Heart right ventricle (tissue), 16 donors: ENCODE data around the gene HORMAD2. TPM values are rescaled to one million over a fixed set of nuclear protein-coding genes. Genes with fewer than 3 reads are reported as not detected.

Experiments
- ATAC-seq, 8 donors: fragments of 200-7000 bp; cut with Tn5 transposase; one replicate each; pipeline ENCODE4 v1.9.1; 2020; ENCODE audit warnings: mild to moderate bottlenecking in 8 of 8, moderate library complexity in 8 of 8, moderate number of reproducible peaks in 1 of 8
- DNase-seq, 2 donors: peaks; one replicate each; pipeline ENCODE4 v3.0.0-alpha.2; 2020
- H3K27ac ChIP-seq, 10 donors: fragments of 200-600 bp; sonication (generic) in 2 of 10; one replicate each; pipeline versions ENCODE4 v1.5.0 to v1.8.0; 2020 to 2022; ENCODE audit warnings: mild to moderate bottlenecking in 3 of 10
- H3K27me3 ChIP-seq, 7 donors: fragments of 200-600 bp; one replicate each; pipeline ENCODE4 v1.8.0; 2021 to 2022; ENCODE audit warnings: mild to moderate bottlenecking in 2 of 7
- H3K36me3 ChIP-seq, 9 donors: fragments of 200-600 bp; sonication (generic) in 1 of 9; one replicate each; pipeline versions ENCODE4 v1.5.0 to v1.8.0; 2020 to 2022; ENCODE audit warnings: mild to moderate bottlenecking in 2 of 9
- H3K4me1 ChIP-seq, 9 donors: fragments of 200-600 bp; sonication (generic) in 1 of 9; one replicate each; pipeline versions ENCODE4 v1.5.0 to v1.8.0; 2020 to 2022; ENCODE audit warnings: mild to moderate bottlenecking in 4 of 9
- H3K4me3 ChIP-seq, 10 donors: fragments of 200-600 bp; sonication (generic) in 2 of 10; one replicate each; pipeline versions ENCODE4 v1.5.0 to v1.8.0; 2020 to 2022; ENCODE audit warnings: mild to moderate bottlenecking in 7 of 10, moderate library complexity in 2 of 10
- H3K9me3 ChIP-seq, 11 donors: fragments of 200-600 bp in 10 of 11; sonication (generic) in 2 of 11; one replicate each; pipeline versions ENCODE4 v1.5.0 to v1.8.0; 2013 to 2022; ENCODE audit warnings: mild to moderate bottlenecking in 2 of 11, control low read depth in 1 of 11, moderate library complexity in 1 of 11
- WGBS, 2 donors: extraction: QIAGEN DNeasy Blood & Tissue Kit; methylation state at CpG; one replicate each; pipeline ENCODE4 v1.1.7; 2013; ENCODE audit warnings: inconsistent platforms in 1 of 2; 5-methylcytosine and 5-hydroxymethylcytosine counted together
- intact Hi-C, 10 donors: fragments of 100-400 bp; cut with DNase I; formaldehyde crosslinking; loops; one replicate each; pipeline versions ENCODE4 v1.11.1 to v1.14.2; 2022
- polyA plus RNA-seq, 2 donors: library from polyadenylated mRNA; stranded (reverse); fragments of 200-250 nt; gene quantifications; one replicate each; pipeline ENCODE4 v1.2.3, GENCODE V29; 2013
- total RNA-seq, 10 donors: library from RNA; stranded (reverse); fragmentation: NEBNext Ultra II Directional in 3 of 10; extraction: Animal tissue kit (Norgen Biotek cat#: 25700) in 3 of 10; gene quantifications; one replicate each; pipeline versions ENCODE4 v1.2.1 to v1.2.4, GENCODE V29; 2021 to 2023
- TF ChIP-seq, protein P1 (sequence below), 9 donors: fragments of 200-600 bp; sonication (generic) in 2 of 9; IDR thresholded peaks; one replicate each; pipeline versions ENCODE4 v1.5.0 to v1.8.0; 2021 to 2022; ENCODE audit warnings: antibody characterized with exemption in 9 of 9, mild to moderate bottlenecking in 5 of 9, moderate library complexity in 1 of 9
- donor health status: Arrhythmogenic right ventricular cardiomyopathy.
- donor health status: ischemic (EF 13 %, LVEDD 7.1; RV severe dilation, severe dysfunction).
- donor health status: healthy with polysubstance abuse.
- donor health status: DM: no; HTN: yes; CAD: no.
- donor health status: DM: no; HTN: no; CAD: no.
- donor health status: ischemic (EF 25% LVEDD 6.9; RV normal size, moderate dysfunction).
- donor health status: ischemic (EF 25% LVEDD 5.7; RV mildly dilated, moderate dysfunction).
- donor health status: healthy.
- donor health status: DM: yes; HTN: yes; CAD: no.
- donor health status: Ischemic cardiomyopathy.
- donor health status: ischemic (EF 35%, LVEDD 5.7; RV mildly dilated, moderate dysfunction).
- donor health status: nonischemic (EF 11% LVEDD 7.7; RV severe dilation, severe dysfunction).
- donor health status: DM: yes; HTN: yes; CAD: no.
- donor health status: PGD.
- donor health status: ischemic (EF 29% LVEDD 5.4; RV normal size, mild dysfunction).
- donor health status: nonischemic (EF 23%, LVEDD 6.1; RV moderate dilation, normal function).

Gene HORMAD2
- total and polyA plus RNA-seq, 12 donors = not detected

DNA sequence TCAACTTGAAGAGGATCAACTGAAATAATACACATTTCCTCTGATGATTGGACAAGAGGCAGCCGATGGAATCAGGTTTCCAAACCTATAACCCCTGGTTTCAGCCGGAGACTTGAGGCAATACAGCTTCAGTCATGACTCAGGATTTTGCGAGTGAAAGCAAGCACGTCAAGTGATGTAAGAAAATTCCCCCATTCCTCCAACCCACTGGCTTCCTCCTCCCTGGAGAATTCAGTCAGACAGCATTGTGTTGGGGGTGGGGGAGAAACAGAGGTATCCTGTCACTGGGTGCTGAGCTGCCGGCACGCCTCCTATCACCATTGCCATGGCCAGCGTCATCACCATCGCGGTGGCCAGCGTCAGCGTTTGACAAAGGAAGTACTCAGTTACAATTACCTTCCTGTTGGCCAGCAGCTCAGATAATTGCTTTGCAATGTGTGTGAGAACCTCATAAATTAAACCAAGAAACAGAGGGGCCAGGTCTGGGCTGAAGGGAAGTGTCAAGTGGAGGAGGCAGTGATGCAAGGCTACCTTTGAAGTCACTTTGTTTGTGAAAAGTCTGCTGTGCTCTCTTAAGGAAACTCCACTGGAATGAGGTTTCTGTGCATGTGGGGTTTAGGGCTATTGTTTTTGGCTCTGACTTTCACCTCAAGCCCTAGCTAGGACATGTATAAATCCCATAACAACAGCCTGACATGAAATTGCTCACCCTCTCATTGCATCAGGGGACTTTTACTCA is 116.0 kb downstream of the HORMAD2 start:
- Histone ChIP-seq H3K36me3 (no peaks in the 10 kb centered on the region), H3K27me3 (peaks cover 0 to 80% (median 63%) of the 10 kb centered on the region in 7 donors), H3K9me3 (no peaks in the 10 kb centered on the region), H3K27ac (peak overlapping the region in 9 of 10 donors; percentile 54 to 91 (median 80)), H3K4me3 (peak overlapping the region in 2 of 10 donors; percentile 11 to 13), H3K4me1 (peaks cover 0 to 68% (median 20%) of the 10 kb centered on the region in 9 donors)
- DNase-seq (peak; percentile 74 to 85), ATAC-seq (peak; percentile 86 to 96 (median 92))
- 9 to 13% methylated on average over 11 of the region's 11 CpGs for WGBS, 2 donors
- intact Hi-C loops = no loop called here
- TF ChIP-seq, protein P1, sequence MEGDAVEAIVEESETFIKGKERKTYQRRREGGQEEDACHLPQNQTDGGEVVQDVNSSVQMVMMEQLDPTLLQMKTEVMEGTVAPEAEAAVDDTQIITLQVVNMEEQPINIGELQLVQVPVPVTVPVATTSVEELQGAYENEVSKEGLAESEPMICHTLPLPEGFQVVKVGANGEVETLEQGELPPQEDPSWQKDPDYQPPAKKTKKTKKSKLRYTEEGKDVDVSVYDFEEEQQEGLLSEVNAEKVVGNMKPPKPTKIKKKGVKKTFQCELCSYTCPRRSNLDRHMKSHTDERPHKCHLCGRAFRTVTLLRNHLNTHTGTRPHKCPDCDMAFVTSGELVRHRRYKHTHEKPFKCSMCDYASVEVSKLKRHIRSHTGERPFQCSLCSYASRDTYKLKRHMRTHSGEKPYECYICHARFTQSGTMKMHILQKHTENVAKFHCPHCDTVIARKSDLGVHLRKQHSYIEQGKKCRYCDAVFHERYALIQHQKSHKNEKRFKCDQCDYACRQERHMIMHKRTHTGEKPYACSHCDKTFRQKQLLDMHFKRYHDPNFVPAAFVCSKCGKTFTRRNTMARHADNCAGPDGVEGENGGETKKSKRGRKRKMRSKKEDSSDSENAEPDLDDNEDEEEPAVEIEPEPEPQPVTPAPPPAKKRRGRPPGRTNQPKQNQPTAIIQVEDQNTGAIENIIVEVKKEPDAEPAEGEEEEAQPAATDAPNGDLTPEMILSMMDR (IDR thresholded peaks at IDR 0.05) = no peak

DNA sequence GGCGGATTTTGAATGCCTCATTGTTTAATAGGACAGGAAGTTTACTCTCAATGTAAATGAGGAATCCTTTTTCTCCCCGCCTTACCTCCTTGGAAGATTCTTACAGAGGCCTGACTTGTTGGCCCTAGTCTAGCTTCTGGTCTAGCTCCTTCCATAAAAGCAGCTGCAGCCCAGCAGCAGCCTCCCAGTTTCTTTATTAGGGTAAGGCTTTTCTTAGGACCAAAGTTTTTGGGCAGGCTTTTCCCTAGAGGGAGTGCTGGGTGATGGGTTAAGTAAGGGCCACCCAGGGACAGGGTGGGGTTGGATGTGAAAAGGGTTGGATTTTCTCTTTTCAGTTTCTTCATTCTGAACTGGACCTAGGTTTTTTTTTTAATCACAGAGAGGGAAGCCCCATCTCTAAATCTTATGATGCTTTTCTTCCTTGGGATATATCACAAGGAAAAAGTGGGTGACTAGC is 116.6 kb downstream of the HORMAD2 start:
- DNase-seq (no peak), ATAC-seq (peak in 7 of 8 donors; percentile 11 to 54 (median 33))
- TF ChIP-seq, protein P1 (IDR thresholded peaks at IDR 0.05) = no peak
- 31 to 38% methylated on average over 2 of the region's 2 CpGs for WGBS, 2 donors
- Histone ChIP-seq H3K4me1 (peaks cover 0 to 66% (median 20%) of the 10 kb centered on the region in 9 donors), H3K9me3 (no peaks in the 10 kb centered on the region), H3K4me3 (no peak overlapping the region), H3K36me3 (no peaks in the 10 kb centered on the region), H3K27me3 (peaks cover 0 to 79% (median 63%) of the 10 kb centered on the region in 7 donors), H3K27ac (peak overlapping the region in 9 of 10 donors; percentile 54 to 91 (median 80))
- intact Hi-C loops = no loop called here

DNA sequence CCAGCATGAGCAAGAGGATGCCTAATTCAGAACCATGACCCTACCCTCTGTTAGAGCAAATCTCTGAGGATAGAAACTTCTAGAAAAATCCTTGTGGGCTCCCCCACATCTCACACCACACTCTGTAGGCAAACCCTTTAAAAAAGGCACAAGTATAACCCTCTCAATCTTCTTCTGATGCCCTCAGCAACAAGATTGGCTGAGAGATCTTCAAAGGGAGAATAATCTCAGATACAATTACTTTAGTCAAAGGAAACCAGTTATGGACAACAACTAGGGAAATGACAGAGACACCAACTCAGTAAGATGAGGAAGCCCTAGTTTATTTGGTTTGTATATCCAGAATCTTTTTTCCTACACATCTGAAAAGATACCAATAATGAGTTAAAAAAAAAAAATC is 117.1 kb downstream of the HORMAD2 start:
- no peak for DNase-seq
- H3K9me3 ChIP-seq = no peaks in the 10 kb centered on the region
- no peak overlapping the region for H3K4me3 ChIP-seq
- H3K36me3 ChIP-seq = no peaks in the 10 kb centered on the region
- H3K27ac ChIP-seq = peak overlapping the region in 8 of 10 donors; percentile 54 to 91 (median 82)
- peaks cover 0 to 61% (median 20%) of the 10 kb centered on the region in 9 donors for H3K4me1 ChIP-seq
- TF ChIP-seq, protein P1 (IDR thresholded peaks at IDR 0.05) = no peak
- no peak for ATAC-seq
- H3K27me3 ChIP-seq = peaks cover 0 to 79% (median 64%) of the 10 kb centered on the region in 7 donors
- intact Hi-C loops = no loop called here

DNA sequence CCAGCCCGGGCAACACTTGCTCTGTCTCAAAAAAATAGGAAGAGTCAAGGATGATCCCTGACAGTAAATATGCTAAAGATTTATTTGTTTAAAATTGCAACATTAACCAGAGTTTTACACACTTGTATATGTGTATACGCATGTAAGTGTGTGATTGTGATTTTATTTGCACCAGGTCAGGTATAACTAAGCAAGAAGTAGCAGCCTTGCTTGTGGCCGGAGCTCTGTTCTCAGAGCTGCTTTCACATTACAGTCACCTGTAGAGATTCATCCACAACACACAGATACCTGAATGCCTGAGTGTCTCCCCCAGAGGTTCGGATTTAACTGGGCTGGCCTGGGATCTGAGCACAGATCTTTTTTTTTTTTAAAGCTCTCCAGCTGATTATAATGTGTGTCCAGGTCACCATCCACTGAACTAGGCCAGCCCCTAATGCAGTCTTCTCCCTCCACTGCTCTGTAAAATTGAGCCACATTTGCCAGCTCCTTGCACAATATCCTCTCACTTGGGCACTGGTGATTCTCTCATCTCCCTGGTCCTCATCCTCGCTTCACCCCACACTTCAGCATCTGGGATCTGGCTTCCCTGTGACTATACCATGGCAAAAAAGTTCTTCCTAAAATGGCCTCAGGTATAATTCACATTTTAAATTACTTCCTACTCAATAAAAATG is 118.0 kb downstream of the HORMAD2 start:
- H3K27ac ChIP-seq = peak overlapping the region in 1 of 10 donors; percentile 91
- peaks cover 0 to 52% (median 20%) of the 10 kb centered on the region in 9 donors for H3K4me1 ChIP-seq
- intact Hi-C loops = no loop called here
- H3K4me3 ChIP-seq = no peak overlapping the region
- ATAC-seq (no peak), DNase-seq (no peak)
- no peaks in the 10 kb centered on the region for H3K9me3 ChIP-seq
- WGBS, 2 donors = 98 to 99% methylated on average over 5 of the region's 5 CpGs
- H3K36me3 ChIP-seq = no peaks in the 10 kb centered on the region
- H3K27me3 ChIP-seq = peaks cover 0 to 79% (median 64%) of the 10 kb centered on the region in 7 donors
- TF ChIP-seq, protein P1 (IDR thresholded peaks at IDR 0.05) = no peak
